Measurements from ENCODE around the gene TREX2.

DNA sequence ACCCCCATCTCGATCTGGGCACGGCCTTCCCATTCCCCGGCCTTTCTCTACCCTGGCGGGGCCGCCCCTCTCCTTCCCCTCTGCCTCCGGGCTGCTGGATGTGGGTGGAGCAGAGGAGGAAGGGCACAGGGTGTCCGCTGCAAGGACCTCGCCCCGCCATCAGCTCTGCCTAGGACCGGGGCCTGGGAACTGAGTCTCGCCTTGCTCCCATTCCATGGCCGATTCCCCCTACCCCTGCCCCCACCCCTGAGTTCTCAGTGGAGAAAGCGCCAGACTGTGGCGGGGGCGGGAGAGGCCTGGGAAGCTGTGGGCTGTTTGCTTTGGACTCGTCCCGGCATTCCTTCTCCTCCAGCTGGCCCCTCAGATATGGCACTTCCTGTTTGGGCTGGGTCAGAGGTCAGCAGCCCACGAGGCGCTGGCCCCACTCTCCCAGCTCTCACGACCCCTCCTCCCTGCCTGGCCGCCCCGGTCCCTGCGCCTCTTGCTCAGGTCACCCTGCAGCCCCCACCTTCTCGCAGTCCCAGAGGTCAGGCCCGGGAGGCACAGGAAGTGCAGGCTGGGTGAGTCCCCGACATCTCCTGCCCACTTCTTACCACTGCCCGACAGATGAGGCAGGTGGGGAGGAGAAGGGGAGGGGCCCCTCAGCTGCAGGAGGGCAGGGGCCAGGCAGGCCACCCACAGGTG lies 42.5 kb upstream of the TREX2 start:
- no peak for TF ChIP-seq POLR2A (IDR thresholded peaks at IDR 0.05)
- TF ChIP-seq, protein P1, sequence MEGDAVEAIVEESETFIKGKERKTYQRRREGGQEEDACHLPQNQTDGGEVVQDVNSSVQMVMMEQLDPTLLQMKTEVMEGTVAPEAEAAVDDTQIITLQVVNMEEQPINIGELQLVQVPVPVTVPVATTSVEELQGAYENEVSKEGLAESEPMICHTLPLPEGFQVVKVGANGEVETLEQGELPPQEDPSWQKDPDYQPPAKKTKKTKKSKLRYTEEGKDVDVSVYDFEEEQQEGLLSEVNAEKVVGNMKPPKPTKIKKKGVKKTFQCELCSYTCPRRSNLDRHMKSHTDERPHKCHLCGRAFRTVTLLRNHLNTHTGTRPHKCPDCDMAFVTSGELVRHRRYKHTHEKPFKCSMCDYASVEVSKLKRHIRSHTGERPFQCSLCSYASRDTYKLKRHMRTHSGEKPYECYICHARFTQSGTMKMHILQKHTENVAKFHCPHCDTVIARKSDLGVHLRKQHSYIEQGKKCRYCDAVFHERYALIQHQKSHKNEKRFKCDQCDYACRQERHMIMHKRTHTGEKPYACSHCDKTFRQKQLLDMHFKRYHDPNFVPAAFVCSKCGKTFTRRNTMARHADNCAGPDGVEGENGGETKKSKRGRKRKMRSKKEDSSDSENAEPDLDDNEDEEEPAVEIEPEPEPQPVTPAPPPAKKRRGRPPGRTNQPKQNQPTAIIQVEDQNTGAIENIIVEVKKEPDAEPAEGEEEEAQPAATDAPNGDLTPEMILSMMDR (IDR thresholded peaks at IDR 0.05): no peak
